Activated CD4-positive, alpha-beta T cell treated with anti-CD3 and anti-CD28 coated beads, Interleukin-2, amount 50 U/mL, for 4 hours (primary cell): Measurements from ENCODE around the gene TAS2R43.
"Not testable (repeated sequence)": the region's sequence is repeated elsewhere in the genome, so short reads cannot be mapped to it uniquely, and the experiment has no call there.

Source experiments
- DNase-seq, 2 experiments: peaks; one replicate each; pipeline ENCODE4 v3.0.0-alpha.2; 2020

The TAS2R43 gene, protein sequence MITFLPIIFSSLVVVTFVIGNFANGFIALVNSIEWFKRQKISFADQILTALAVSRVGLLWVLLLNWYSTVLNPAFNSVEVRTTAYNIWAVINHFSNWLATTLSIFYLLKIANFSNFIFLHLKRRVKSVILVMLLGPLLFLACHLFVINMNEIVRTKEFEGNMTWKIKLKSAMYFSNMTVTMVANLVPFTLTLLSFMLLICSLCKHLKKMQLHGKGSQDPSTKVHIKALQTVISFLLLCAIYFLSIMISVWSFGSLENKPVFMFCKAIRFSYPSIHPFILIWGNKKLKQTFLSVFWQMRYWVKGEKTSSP

DNA sequence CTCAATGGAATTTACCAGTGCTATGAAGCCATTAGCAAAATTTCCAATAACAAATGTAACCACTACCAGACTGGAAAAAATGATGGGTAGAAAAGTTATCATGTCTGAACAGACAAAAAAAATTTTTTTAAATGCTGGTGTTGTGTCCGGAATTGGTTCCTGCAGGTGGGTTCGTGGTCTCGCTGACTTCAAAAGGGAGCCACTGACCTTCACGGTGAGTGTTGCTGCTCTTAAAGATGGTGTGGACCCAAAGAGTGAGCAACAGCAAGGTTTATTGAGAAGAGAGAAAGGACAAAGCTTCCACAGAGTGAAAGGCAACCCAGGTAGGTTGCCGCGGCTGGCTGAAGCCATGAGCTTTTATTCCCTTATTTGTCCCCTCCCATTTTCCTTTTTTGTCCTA is at the start of gene TAS2R43:
TSS of gene TAS2R43 (minus strand) at position 186 of the 400 bp plus-strand sequence. CDS start at position 102, 84 bp downstream.
- DNase-seq: no peak

DNA sequence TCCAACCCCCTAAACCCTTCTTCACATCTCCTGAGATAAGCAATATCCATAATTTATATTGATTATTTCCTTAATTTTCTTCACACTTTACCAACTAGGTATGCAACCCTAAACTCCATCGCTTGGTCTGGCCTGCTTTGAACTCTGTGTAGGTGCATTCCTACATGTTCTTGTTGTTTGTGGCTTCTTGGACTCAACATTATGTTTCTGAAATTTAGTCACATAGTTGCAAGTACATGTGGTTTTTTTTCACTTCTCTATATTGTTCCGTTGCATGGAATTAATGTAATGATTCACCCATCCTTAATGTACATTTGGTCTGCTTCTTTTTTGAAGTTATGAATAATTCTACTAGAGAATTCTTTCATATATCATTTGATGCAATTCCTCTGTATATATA is 44.0 kb upstream of the TAS2R43 start:
- no peak for DNase-seq

DNA sequence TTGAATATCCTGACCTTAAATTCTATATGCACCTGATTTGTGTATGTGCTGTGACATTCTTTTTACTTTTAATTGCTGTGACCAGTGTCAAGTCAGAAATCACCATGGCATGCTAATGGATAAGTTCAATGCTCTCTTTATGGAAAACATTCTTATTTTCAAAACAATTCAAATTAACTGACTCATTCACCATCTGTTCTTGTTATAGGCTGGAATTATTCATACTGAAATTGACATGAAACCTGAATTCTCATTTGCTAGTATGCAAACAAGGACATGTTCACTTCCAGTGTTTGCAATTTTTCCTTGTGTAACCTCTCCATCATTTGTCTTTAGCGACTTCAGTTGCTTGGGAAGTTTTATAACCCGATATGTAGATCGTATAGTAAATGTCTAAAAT is 42.2 kb upstream of the TAS2R43 start, which contains the start of gene TAS2R30:
TSS of gene TAS2R30 (minus strand) at position 340 of the 400 bp plus-strand sequence. CDS start 400 bp downstream, outside the sequence.
- no peak for DNase-seq

DNA sequence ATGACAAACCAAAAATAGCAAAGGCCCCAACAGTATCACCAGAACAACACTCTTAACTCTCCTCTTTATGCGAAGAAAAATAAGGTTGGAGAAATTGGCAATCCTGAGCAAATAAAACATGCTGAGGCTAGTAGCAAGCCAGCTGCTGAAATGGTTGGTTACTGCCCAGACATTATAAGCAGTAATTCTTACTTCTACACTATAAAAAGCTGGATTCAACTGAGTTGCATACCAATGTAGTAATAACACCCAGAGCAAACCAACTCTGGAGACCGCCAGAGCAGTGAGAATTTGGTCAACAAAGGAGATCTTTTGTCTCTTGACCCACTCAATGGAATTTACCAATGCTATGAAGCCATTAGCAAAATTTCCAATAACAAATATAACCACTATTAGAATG is 41.7 kb upstream of the TAS2R43 start:
- DNase-seq: no peak

DNA sequence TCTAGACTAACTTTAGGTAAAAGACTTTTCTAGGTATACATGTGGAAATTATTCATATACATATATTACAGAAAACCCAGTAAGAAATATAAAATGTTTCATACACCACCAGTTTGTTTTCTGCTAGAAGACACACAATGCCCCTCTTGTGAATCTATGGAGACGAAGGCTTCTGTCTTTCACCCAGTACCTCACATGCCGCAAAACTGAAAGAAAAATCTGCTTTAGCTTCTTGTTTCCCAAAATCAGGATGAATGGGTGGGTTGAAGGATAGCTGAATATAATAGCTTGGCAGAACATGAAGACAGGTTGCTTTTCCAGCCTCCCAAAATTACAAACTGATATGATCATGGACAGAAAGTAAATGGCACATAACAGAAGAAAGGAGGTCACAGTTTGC is 41.0 kb upstream of the TAS2R43 start:
- no peak for DNase-seq

DNA sequence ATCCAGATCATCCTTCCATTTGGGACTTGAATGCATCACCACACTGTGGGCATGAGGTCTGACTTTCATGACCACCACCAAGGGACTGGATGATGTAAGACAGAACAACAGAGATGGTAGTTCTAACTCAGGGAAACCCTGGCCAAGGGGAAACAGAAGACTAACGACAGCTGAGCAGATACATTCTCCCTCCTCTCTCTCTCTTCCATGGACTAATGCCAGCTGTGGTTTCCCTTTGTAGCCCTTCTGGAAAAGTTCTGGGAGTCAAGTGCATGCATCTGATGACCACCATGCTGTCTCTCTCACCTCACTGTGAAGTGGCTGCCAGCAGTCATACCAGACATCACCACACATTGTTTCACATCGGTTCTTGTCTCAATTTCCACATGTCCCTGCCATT is 38.9 kb upstream of the TAS2R43 start:
- no peak for DNase-seq

DNA sequence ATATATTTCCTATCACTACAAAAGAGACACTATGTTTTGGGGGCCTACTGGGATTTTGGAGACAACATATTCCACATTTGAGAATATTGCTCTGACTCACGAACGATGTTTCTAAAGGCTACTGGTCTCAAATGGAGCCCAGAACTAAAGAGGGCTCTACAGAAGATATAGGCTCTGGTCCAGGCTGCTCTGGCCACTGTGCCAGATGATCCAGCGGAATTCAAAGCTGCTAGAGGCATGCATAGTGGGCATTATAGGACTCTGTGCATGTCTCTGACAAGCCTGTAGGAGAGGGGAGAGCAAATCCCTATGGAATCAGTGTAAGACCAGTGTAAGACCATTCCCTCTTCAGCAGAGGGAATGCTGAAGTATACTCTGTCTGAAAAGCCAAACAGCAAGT is 38.3 kb upstream of the TAS2R43 start:
- no peak for DNase-seq

DNA sequence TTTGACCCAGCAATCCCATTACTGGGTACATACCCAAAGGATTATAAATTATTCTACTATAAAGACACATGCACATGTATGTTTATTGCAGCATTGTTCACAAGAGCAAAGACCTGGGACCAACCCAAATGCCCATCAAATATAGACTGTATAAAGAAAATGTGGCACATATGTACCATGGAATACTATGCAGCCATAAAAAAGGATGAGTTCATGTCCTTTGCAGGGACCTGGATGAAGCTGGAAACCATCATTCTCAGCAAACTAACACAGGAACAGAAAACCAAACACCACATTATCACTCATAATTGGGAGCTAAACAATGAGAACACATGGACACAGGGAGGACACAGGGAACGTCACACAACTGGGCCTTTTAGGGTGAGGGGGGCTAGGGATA is 22.0 kb upstream of the TAS2R43 start:
- not testable (repeated sequence) for DNase-seq

DNA sequence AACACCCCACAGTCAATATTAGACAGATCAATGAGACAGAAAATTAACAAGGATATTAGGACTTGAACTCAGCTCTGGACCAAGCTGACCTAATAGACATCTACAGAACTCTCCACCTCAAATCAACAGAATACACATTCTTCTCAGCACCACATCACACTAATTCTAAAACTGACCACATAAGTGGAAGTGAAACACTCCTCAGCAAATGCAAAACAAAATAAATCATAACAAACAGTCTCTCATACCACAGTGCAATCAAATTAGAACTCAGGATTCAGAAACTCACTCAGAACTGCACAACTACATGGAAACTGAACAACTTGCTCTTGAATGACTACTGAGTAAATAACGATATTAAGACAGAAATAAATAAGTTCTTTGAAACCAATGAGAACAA is 19.1 kb upstream of the TAS2R43 start:
- DNase-seq: not testable (repeated sequence)

DNA sequence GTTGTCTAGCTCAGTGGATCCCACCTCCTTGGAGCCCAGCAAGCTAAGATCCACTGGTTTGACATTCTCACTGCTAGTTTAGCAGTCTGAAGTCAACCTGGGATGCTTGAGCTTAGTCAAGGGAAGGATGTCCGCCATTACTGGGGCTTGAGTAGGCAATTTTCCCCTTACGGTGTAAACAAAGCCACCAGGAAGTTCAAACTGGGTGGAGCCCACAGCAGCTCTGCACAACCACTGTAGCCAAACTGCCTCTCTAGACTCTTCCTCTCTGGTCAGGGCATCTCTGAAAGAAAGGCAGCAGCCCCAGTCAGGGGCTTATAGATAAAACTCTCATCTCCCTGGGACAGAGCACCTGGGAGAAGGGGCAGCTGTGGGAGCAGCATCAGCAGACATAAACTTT is 16.7 kb upstream of the TAS2R43 start:
- no peak for DNase-seq

DNA sequence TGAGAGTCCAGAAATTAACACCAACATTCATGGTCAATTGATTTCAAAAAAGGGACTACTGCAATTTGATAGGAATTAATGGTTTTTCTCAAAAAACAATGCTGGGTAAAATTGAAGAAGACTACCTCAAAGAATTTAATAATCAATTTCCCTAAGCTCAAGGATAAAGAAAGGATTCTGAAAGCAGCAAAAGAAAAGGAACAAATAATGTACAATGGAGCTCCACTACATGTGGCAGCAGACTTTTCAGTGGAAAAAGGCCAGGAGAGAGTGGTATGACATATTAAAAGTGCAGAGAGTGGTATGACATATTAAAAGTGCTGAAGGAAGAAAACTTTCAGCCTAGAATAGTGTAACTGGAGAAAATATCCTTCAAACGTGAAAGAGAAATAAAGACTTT is 15.6 kb upstream of the TAS2R43 start:
- DNase-seq: no peak

DNA sequence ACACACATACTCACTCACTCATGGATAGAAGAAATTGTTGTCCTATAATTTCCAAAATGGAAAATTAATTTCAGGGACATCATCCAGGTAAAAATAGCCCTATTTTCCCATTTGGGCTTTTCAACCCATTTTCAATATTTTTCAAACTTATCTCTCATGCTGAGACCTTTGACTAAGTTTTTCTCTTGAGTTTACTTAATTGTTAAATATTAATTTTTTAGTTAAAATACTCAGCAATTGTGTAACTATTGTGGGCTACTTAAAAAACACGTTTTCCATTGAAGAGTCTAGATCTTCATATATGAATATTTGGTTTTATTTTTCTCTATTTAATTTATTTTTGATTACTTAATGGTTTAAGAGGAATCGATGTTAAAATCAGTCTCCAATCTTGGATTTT is 14.2 kb upstream of the TAS2R43 start:
- DNase-seq: no peak

DNA sequence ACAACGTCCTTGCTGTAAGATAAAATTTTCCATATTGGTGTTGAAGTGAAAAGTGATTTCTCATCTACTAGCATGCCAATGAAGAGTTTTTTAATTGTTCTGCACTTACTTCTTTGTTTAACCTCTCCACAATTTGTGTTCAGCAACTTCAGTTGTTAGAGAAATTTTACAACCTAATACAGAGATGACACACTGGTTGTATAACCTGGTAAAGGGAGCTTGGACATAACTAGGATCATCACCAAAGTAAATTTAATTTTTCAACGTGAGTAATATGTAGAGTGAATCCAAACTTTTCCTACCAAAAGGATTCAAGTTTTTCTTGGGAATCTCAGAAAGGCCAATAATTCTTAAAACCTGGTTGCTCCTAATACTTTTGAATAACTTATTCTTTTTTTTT is 13.4 kb upstream of the TAS2R43 start:
- no peak for DNase-seq

DNA sequence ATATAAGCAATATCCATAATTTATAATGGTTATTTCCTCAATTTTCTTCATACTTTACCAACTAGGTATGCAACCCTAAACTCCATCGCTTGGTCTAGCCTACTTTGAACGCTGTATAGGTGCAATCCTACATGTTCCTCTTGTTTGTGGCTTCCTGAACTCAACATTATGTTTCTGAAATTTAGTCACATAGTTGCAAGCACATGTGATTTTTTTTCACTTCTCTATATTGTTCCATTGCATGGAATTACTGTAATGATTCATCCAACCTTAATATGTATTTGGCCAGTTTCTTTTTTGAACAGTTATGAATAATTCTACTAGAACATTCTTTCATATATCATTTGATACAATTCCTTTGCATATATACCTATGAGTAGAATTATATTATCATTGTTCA is 2.8 kb upstream of the TAS2R43 start:
- not testable (repeated sequence) for DNase-seq

DNA sequence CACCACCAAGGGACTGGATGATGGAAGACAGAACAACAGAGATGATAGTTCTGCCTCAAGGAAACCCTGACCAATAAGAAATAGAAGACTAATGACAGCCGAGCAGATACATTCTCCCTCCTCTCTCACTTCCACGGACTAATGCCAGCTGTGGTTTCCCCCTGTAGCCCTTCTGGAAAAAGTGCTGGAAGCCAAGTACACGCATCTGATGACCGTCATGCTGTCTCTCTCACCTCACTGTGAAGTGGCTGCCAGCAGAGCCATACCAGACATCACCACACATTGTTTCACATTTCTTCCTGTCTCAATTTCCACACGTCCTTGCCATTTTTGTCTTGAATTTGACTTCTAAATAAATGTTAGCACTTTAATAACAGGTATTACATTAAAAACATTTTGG is 2.9 kb downstream of the TAS2R43 start:
- no peak for DNase-seq

DNA sequence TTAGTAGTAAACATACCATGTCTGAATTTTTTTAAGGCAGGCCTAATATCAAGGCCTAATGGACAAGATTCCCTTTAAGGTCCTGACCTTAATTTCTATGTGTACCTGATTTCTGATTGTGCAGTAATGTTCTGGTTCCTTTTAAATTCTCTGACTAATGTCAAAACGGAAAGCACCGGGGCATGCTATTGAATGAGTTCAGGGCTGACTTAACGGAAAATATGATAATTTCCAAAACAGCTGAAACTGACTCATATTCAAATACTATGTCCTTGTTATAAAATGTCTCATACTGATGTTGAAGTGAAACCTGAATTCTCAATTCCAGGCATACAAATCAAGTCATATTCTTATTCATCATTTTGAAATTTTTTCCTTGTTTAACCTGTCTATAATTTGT is 6.7 kb downstream of the TAS2R43 start:
- peak in 1 of 2 experiments; percentile 4 for DNase-seq

DNA sequence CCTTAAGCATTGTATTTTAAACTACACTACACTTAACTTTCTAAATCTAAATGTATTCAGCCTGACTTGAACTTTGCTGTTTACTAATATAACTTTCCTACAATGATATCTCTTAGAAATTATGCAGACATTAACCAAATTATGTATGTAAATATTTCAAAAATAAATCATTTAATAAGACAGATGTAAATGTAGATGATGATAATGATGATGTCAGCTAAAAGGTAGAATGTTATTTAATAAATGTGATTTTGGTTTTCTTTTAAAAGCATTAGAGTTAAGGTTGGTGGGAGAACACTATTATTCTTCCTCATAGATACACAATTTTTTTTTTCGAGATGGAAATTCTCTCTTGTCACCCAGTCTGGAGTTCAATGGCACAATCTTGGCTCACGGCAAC is 10.1 kb downstream of the TAS2R43 start:
- DNase-seq: no peak

DNA sequence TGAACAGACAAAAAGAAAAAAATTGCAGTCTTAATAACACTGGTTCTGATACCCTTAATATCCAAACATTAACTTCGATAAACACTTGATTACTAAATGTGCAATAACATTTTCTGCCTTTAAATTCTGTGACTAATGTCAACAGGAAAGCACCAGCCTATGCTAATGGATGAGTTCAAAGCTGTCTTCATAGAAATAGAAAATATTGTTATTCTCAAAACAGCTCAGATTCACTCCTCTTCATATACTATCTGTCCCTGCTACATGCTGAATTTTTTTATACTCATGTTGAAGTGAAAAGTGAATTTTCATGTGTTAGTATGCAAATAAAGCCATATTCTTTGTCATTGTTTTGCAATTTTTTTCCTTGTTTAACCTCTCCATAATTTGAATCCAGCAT is 13.9 kb downstream of the TAS2R43 start:
- DNase-seq: no peak

DNA sequence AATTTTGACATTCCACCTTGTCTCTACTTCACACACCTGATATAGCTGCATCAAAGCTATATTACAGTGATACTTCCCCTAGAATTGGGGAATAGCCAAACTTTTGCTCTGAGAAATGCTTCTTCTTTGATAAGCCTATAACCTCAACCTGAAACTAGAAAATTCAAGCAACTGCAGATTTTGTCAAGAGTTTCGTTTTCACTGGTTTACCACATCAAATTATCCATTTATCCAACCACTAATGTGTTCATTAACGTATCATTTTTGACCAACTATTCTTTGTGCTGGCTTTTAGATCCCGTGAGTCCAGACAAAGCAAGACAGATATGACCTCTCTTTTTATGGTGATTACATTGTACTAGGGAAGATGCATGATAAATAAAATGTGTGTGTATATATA is 16.5 kb downstream of the TAS2R43 start:
- DNase-seq: no peak

DNA sequence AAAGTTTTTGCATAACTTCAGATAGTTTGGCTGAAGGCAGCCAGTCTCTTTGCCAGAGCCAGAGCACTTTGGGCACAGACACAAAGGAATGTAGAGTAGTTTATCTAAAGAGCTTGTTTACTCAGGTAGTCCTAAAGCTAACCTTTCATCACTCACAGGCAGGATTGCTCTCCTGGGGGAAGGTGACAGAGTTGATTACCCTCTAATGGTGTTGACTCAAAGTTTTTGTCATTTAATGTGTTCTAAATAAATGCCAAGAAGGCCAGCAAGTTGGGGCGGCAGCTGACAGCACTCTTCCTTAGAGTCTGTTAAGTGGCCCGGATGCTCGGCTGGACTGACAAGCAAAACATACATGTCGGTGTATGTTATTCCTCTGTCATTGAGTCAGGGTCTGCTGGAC is 20.7 kb downstream of the TAS2R43 start:
- no peak for DNase-seq

DNA sequence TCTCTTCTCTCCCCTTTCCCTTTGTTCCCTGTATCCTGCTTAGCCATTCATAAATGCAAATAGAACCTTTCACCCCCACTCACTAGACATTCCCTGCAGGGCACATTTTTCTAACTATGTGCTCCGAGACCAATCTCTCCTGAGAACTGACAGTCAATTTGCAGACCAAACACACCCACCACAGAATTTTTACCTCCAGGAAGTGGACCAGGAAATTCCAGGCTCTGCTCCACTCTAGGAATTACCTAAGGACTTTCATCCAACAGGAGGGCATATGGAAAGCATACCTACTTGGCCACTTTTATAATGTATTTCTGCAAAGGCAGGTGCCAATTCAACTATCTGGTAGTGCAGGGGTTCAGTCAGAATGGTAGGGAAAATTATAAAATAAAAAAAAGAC is 21.1 kb downstream of the TAS2R43 start:
- no peak for DNase-seq

DNA sequence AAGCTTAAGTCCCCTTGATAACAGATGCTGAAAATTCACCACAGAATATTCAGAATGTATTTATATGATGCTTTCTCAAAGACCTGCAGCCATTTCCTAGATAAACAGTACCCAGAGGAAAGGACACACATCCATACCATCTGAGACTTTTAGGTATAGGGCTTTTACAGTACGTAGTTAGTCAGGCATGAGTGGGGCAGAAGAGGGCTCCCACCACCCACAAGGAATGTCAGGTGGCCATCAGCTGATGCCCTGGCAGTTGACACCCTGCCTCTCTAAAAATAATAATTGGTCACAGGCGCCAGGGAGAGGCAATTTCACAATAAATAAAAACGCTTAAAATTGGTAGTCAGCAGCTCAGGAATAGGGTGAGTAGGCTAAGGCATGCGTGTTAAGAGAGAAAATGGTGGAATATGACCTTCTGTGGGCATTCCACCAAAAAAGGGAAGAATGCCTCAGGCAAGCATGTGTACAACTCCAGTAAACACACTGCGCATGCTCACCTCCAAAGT is 22.2 kb downstream of the TAS2R43 start:
- no peak for DNase-seq

DNA sequence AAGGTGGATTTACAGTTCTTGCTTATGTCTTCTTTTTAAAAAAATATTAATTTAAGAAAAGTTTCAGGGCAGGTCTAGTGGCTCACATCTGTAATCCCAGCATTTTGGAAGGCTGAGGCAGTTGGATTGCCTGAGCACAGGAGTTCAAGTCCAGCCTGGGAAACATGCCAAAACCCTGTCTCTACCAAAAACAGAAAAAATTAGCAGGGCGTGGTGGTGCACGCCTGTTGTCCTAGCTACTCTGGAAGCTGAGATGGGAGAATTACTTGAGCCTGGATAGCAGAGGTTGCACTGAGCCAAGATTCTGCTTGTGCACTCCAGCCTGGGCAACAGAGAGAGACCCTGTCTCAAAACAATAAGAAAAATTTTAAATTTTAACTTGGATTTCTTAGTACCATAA is 24.6 kb downstream of the TAS2R43 start:
- DNase-seq: no peak

DNA sequence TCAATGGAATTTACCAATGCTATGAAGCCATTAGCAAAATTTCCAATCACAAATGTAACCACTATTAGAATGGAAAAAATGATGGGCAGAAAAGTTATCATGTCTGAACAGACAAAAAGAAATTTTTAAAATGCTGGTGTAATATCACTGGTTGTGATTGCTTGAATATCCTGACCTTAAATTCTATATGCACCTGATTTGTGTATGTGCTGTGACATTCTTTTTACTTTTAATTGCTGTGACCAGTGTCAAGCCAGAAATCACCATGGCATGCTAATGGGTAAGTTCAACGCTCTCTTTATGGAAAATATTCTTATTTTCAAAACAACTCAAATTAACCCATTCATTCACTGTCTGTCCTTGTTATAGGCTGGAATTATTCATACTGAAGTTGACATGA is 29.9 kb downstream of the TAS2R43 start, which contains the start of gene TAS2R46:
TSS of gene TAS2R46 (minus strand) at position 101 of the 400 bp plus-strand sequence. CDS start at position 101, 0 bp downstream.
- DNase-seq: not testable (repeated sequence)

DNA sequence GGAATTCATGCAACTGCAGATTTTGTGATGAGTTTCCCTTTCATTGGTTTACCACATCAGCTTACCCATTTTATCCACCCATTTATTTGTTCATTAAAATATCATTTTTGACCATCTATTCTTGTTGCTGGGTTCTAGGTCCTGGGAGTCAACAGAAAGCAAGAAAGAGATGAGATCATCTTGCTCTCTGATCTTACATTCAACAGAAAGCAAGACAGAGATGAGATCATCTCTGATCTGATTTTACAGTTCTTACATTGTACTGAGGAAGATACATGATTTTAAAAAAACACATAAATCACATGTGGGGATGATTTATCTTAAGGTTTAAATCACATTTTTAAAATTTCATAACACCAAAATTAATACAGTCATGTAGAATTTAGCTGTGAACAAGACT is 32.3 kb downstream of the TAS2R43 start:
- no peak for DNase-seq
